ENCODE data around the gene SMO.
"Not testable (repeated sequence)": the region's sequence is repeated elsewhere in the genome, so short reads cannot be mapped to it uniquely, and the experiment has no call there.

Gene SMO

DNA sequence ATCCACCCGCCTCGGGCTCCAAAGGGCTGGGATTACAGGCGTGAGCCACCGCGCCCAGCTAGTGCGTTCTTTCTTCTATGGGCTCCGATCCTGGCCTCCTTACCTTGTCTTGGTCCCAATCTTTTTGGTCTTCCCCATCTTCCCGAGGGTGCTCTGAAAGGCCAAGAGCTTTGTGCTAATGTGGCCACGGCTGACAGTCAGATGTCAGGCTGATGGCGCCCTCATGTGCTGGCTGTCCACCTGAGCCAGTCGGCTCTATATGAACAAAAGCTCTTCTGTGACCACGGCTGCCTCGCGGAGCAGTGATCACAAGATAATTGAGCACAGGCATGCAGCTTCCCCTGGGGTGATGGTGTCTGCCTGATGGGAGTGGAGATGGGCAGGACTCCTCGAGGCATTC is 25.4 kb downstream of the SMO start:
- H3K36me3 ChIP-seq (ENCODE audit: insufficient read depth) = no peaks in the 10 kb centered on the region
- no peak overlapping the region for H3K4me2 ChIP-seq
- peaks cover 5% of the 10 kb centered on the region; the same call in 1 of the 2 replicates for H3K27me3 ChIP-seq (ENCODE audit: insufficient read depth, low read depth)
- peaks cover 7% of the 10 kb centered on the region for H3K4me1 ChIP-seq (ENCODE audit: low read depth, poor library complexity, severe bottlenecking)
- no peak overlapping the region for H2AFZ ChIP-seq (ENCODE audit: low read depth)
- no peaks in the 10 kb centered on the region for H4K20me1 ChIP-seq (ENCODE audit: insufficient read depth)
- H3K4me3 ChIP-seq (IDR thresholded peaks at IDR 0.05; ENCODE audit: insufficient read depth, low read depth, low read length) = no peak overlapping the region
- H3K79me2 ChIP-seq (ENCODE audit: insufficient read depth, low read depth) = no peaks in the 10 kb centered on the region
- no peak overlapping the region for H3K27ac ChIP-seq
- H3K9ac ChIP-seq = no peak overlapping the region
- TF ChIP-seq, protein P1, sequence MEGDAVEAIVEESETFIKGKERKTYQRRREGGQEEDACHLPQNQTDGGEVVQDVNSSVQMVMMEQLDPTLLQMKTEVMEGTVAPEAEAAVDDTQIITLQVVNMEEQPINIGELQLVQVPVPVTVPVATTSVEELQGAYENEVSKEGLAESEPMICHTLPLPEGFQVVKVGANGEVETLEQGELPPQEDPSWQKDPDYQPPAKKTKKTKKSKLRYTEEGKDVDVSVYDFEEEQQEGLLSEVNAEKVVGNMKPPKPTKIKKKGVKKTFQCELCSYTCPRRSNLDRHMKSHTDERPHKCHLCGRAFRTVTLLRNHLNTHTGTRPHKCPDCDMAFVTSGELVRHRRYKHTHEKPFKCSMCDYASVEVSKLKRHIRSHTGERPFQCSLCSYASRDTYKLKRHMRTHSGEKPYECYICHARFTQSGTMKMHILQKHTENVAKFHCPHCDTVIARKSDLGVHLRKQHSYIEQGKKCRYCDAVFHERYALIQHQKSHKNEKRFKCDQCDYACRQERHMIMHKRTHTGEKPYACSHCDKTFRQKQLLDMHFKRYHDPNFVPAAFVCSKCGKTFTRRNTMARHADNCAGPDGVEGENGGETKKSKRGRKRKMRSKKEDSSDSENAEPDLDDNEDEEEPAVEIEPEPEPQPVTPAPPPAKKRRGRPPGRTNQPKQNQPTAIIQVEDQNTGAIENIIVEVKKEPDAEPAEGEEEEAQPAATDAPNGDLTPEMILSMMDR (conservative IDR thresholded peaks at IDR 0.05; ENCODE audit: low read depth, low read length) = peak; percentile 42; the same call in 1 of the 2 replicates

DNA sequence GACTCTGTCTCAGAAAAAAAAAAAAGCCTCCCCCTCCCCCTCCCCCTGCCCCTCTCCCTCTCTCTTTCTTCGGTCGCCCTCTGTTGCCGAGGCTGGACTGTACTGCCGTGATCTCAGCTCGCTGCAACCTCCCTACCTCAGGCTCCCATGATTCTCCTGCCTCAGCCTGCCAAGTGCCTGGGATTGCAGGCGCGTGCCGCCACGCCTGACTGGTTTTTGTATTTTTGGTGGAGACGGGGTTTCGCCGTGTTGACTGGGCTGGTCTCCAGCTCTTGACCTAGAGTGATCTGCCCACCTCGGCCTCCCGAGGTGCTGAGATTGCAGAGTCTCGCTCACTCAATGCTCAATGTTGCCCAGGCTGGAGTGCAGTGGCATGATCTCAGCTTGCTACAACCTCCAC is 27.3 kb downstream of the SMO start:
- not testable (repeated sequence) for H3K79me2 ChIP-seq (ENCODE audit: insufficient read depth, low read depth); H3K27me3 ChIP-seq (ENCODE audit: insufficient read depth, low read depth); H2AFZ ChIP-seq (ENCODE audit: low read depth); H3K4me3 ChIP-seq (IDR thresholded peaks at IDR 0.05; ENCODE audit: insufficient read depth, low read depth, low read length); H3K9ac ChIP-seq; H3K27ac ChIP-seq; H3K4me2 ChIP-seq; H3K36me3 ChIP-seq (ENCODE audit: insufficient read depth); H4K20me1 ChIP-seq (ENCODE audit: insufficient read depth); H3K4me1 ChIP-seq (ENCODE audit: low read depth, poor library complexity, severe bottlenecking)

GRCh38 chr7:129216101-129216715 is 27.8 kb downstream of the SMO start:
- not testable (repeated sequence) for H3K4me3 ChIP-seq (IDR thresholded peaks at IDR 0.05; ENCODE audit: insufficient read depth, low read depth, low read length); H3K36me3 ChIP-seq (ENCODE audit: insufficient read depth); H3K27me3 ChIP-seq (ENCODE audit: insufficient read depth, low read depth); H3K27ac ChIP-seq; H3K79me2 ChIP-seq (ENCODE audit: insufficient read depth, low read depth); H4K20me1 ChIP-seq (ENCODE audit: insufficient read depth); H3K4me2 ChIP-seq; H2AFZ ChIP-seq (ENCODE audit: low read depth); H3K9ac ChIP-seq; H3K4me1 ChIP-seq (ENCODE audit: low read depth, poor library complexity, severe bottlenecking)

GRCh38 chr7:129216821-129217416 is 28.5 kb downstream of the SMO start:
- H3K36me3 ChIP-seq (ENCODE audit: insufficient read depth); H3K4me1 ChIP-seq (ENCODE audit: low read depth, poor library complexity, severe bottlenecking); H3K4me2 ChIP-seq; H2AFZ ChIP-seq (ENCODE audit: low read depth); H3K4me3 ChIP-seq (IDR thresholded peaks at IDR 0.05; ENCODE audit: insufficient read depth, low read depth, low read length); H4K20me1 ChIP-seq (ENCODE audit: insufficient read depth); H3K27me3 ChIP-seq (ENCODE audit: insufficient read depth, low read depth); H3K79me2 ChIP-seq (ENCODE audit: insufficient read depth, low read depth); H3K9ac ChIP-seq; H3K27ac ChIP-seq: not testable (repeated sequence)

DNA sequence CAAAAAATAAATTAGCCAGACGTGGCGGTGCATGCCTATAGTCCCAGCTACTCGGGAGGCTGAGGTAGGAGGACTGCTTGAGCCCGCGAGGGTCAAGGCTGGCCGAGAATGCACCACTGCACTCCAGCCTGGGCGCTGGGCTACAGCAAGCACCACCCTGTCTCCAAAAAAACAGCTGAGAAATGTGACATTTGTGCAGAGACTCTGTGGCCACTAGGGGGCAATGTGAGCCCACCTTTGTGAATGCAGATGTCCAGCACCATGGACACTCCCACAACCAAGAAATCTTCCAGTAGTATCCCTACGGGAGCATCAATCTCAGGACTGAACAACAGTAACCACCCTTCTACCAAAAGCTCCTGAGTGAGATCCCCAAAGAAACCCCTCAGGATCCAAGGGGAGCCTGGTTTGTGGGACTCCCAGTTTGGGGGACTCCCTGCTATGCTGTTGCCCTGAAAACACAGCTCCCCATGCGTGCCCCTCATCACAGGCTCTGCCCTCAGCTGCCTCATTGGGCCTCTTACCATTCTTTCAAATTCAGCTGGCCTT is 30.2 kb downstream of the SMO start:
- Histone ChIP-seq H3K4me3 (IDR thresholded peaks at IDR 0.05; ENCODE audit: insufficient read depth, low read depth, low read length) (no peak overlapping the region), H3K4me2 (peak overlapping the region; percentile 21), H3K27me3 (ENCODE audit: insufficient read depth, low read depth) (no peaks in the 10 kb centered on the region), H3K79me2 (ENCODE audit: insufficient read depth, low read depth) (no peaks in the 10 kb centered on the region), H4K20me1 (ENCODE audit: insufficient read depth) (no peaks in the 10 kb centered on the region), H2AFZ (ENCODE audit: low read depth) (peak overlapping the region; percentile 57), H3K9ac (no peak overlapping the region), H3K4me1 (ENCODE audit: low read depth, poor library complexity, severe bottlenecking) (peaks cover 11% of the 10 kb centered on the region), H3K36me3 (ENCODE audit: insufficient read depth) (no peaks in the 10 kb centered on the region), H3K27ac (no peak overlapping the region)
- TF ChIP-seq, protein P1 (conservative IDR thresholded peaks at IDR 0.05; ENCODE audit: low read depth, low read length) = peak; percentile 99

- not testable (repeated sequence) for H3K4me2 ChIP-seq; H2AFZ ChIP-seq (ENCODE audit: low read depth); H3K27me3 ChIP-seq (ENCODE audit: insufficient read depth, low read depth); H4K20me1 ChIP-seq (ENCODE audit: insufficient read depth); H3K9ac ChIP-seq; H3K4me3 ChIP-seq (IDR thresholded peaks at IDR 0.05; ENCODE audit: insufficient read depth, low read depth, low read length); H3K27ac ChIP-seq; H3K79me2 ChIP-seq (ENCODE audit: insufficient read depth, low read depth); H3K36me3 ChIP-seq (ENCODE audit: insufficient read depth)
- H3K4me1 ChIP-seq (ENCODE audit: low read depth, poor library complexity, severe bottlenecking) = peaks cover 17% of the 10 kb centered on the region
Measured at GRCh38 chr7:129219166-129219565, 30.7 kb downstream of the SMO start.

Data from KMS-11 (cell line).